H9 (cell line): ENCODE results near the gene DKK1. TPM values are rescaled to one million over a fixed set of nuclear protein-coding genes. Genes with fewer than 3 reads are reported as not detected.

ENCODE experiments used
- DNase-seq: peaks from one replicate; pipeline ENCODE4 v3.0.0-alpha.2; 2017
- H2AFZ ChIP-seq: one replicate; pipeline ENCODE4 v1.6.1; 2013; ENCODE audit warnings: mild to moderate bottlenecking, low read length, control low read depth, moderate library complexity
- H2AK5ac ChIP-seq: 2 replicates; pipeline ENCODE4 v1.6.1; 2013; ENCODE audit warnings: low read length, control low read depth, mixed read lengths; ENCODE audit not compliant: insufficient read length
- H2BK120ac ChIP-seq: one replicate; pipeline ENCODE4 v1.6.1; 2013; ENCODE audit warnings: low read depth, mild to moderate bottlenecking, low read length, control low read depth, inconsistent platforms; ENCODE audit not compliant: poor library complexity, severe bottlenecking
- H2BK12ac ChIP-seq: 2 replicates; pipeline ENCODE4 v1.6.1; 2013; ENCODE audit warnings: low read length, control low read depth, mixed read lengths, low read depth; ENCODE audit not compliant: insufficient read length
- H2BK15ac ChIP-seq: 2 replicates; pipeline ENCODE4 v1.6.1; 2013; ENCODE audit warnings: low read depth, low read length, control low read depth
- H2BK20ac ChIP-seq: one replicate; pipeline ENCODE4 v1.6.1; 2013; ENCODE audit warnings: low read depth, mild to moderate bottlenecking, low read length, control low read depth, inconsistent platforms; ENCODE audit not compliant: poor library complexity, severe bottlenecking
- H2BK5ac ChIP-seq: 2 replicates; pipeline ENCODE4 v1.6.1; 2013; ENCODE audit warnings: low read length, control low read depth, mixed read lengths; ENCODE audit not compliant: insufficient read length
- H3K14ac ChIP-seq: 2 replicates; pipeline ENCODE4 v1.6.1; 2013; ENCODE audit warnings: low read length, control low read depth; ENCODE audit not compliant: insufficient read depth
- H3K18ac ChIP-seq: 2 replicates; pipeline ENCODE4 v1.6.1; 2013; ENCODE audit warnings: low read depth, mild to moderate bottlenecking, mixed read lengths, low read length, control low read depth; ENCODE audit not compliant: insufficient read length
- H3K23ac ChIP-seq: 2 replicates; pipeline ENCODE4 v1.6.1; 2013; ENCODE audit warnings: low read length, control low read depth, mixed read lengths, low read depth; ENCODE audit not compliant: insufficient read length
- H3K23me2 ChIP-seq: 2 replicates; pipeline ENCODE4 v1.6.1; 2013; ENCODE audit warnings: low read depth, mild to moderate bottlenecking, mixed read lengths, low read length, control low read depth; ENCODE audit not compliant: insufficient read length, poor library complexity, severe bottlenecking
- H3K27ac ChIP-seq: 2 replicates; pipeline ENCODE4 v1.5.1; 2013; ENCODE audit warnings: low read length, control low read depth, mixed read lengths, low read depth; ENCODE audit not compliant: insufficient read length
- H3K27me3 ChIP-seq: 2 replicates; pipeline ENCODE4 v1.6.1; 2013; ENCODE audit warnings: low read length, control low read depth, inconsistent platforms; ENCODE audit not compliant: insufficient read depth
- H3K4ac ChIP-seq: 2 replicates; pipeline ENCODE4 v1.6.1; 2013; ENCODE audit warnings: low read depth, mild to moderate bottlenecking, control low read depth, inconsistent platforms, low read length, moderate library complexity
- H3K4me1 ChIP-seq: 2 replicates; pipeline ENCODE4 v1.6.1; 2013; ENCODE audit warnings: low read length, control low read depth, inconsistent platforms; ENCODE audit not compliant: insufficient read depth
- H3K4me2 ChIP-seq: 2 replicates; pipeline ENCODE4 v1.6.1; 2013; ENCODE audit warnings: low read length, control low read depth, mixed read lengths; ENCODE audit not compliant: insufficient read length, insufficient read depth
- H3K56ac ChIP-seq: 2 replicates; pipeline ENCODE4 v1.6.1; 2013; ENCODE audit warnings: low read depth, mild to moderate bottlenecking, mixed read lengths, low read length, control low read depth; ENCODE audit not compliant: insufficient read length
- H3K79me1 ChIP-seq: 2 replicates; pipeline ENCODE4 v1.6.1; 2013; ENCODE audit warnings: low read depth, mild to moderate bottlenecking, moderate library complexity, low read length, control low read depth, inconsistent platforms; ENCODE audit not compliant: insufficient read depth, poor library complexity, severe bottlenecking
- H3K79me2 ChIP-seq: 2 replicates; pipeline ENCODE4 v1.6.1; 2013; ENCODE audit warnings: low read length, control low read depth, inconsistent platforms; ENCODE audit not compliant: insufficient read depth
- H3K9ac ChIP-seq: 2 replicates; pipeline ENCODE4 v1.6.1; 2013; ENCODE audit warnings: low read length, control low read depth, mixed read lengths; ENCODE audit not compliant: insufficient read length; ENCODE audit errors: extremely low read depth
- H3K9me3 ChIP-seq: one replicate; pipeline ENCODE4 v1.6.1; 2013; ENCODE audit warnings: low read depth, low read length, inconsistent platforms; ENCODE audit not compliant: control insufficient read depth
- H3T11ph ChIP-seq: one replicate; pipeline ENCODE4 v1.6.1; 2013; ENCODE audit warnings: mild to moderate bottlenecking, low read length, control low read depth, inconsistent platforms
- H4K20me1 ChIP-seq: one replicate; pipeline ENCODE4 v1.6.1; 2013; ENCODE audit not compliant: control insufficient read depth, insufficient read length, insufficient read depth
- H4K5ac ChIP-seq: 2 replicates; pipeline ENCODE4 v1.6.1; 2013; ENCODE audit warnings: low read depth, mild to moderate bottlenecking, mixed read lengths, low read length, control low read depth; ENCODE audit not compliant: insufficient read length
- H4K8ac ChIP-seq: replicated peaks from 2 replicates; pipeline ENCODE4 v1.6.1; 2013; ENCODE audit warnings: low read length, control low read depth, mixed read lengths, low read depth; ENCODE audit not compliant: insufficient read length
- H4K91ac ChIP-seq: 2 replicates; pipeline ENCODE4 v1.6.1; 2013; ENCODE audit warnings: low read depth, mild to moderate bottlenecking, moderate library complexity, mixed read lengths, low read length, control low read depth; ENCODE audit not compliant: insufficient read length
- H3K27ac Mint-ChIP-seq, 3 experiments: 2 replicates in 2 of 3; 3 replicates in 1 of 3; pipeline ENCODE4 v1.8.0; 2020 to 2021; ENCODE audit warnings: mixed read lengths in 3 of 3, mild to moderate bottlenecking in 1 of 3, moderate library complexity in 1 of 3
- H3K27me3 Mint-ChIP-seq: 2 replicates; pipeline ENCODE4 v1.8.0; 2021; ENCODE audit warnings: low read depth, mild to moderate bottlenecking, moderate library complexity, mixed read lengths
- H3K36me3 Mint-ChIP-seq, 3 experiments: 2 replicates in 2 of 3; 3 replicates in 1 of 3; pipeline ENCODE4 v1.8.0; 2020 to 2021; ENCODE audit warnings: low read depth in 3 of 3, mixed read lengths in 3 of 3; ENCODE audit not compliant: insufficient read depth in 1 of 3
- H3K4me1 Mint-ChIP-seq, 2 experiments: 2 replicates each; pipeline ENCODE4 v1.8.0; 2020; ENCODE audit warnings: mixed read lengths in 2 of 2
- H3K4me3 Mint-ChIP-seq, 2 experiments: 2 replicates in 1 of 2; 3 replicates in 1 of 2; pipeline ENCODE4 v1.8.0; 2020 to 2021; ENCODE audit warnings: mild to moderate bottlenecking in 2 of 2, mixed read lengths in 2 of 2, moderate library complexity in 1 of 2
- H3K9me3 Mint-ChIP-seq, 2 experiments: 2 replicates in 1 of 2; 3 replicates in 1 of 2; pipeline ENCODE4 v1.8.0; 2020; ENCODE audit warnings: mild to moderate bottlenecking in 2 of 2, mixed read lengths in 2 of 2, moderate library complexity in 1 of 2
- WGBS: extraction: QIAGEN DNeasy Blood & Tissue Kit; methylation state at CpG from one replicate; pipeline ENCODE4 v1.1.7; 2013; ENCODE audit warnings: missing lambda C conversion rate, low lambda C conversion rate, mixed read lengths; ENCODE audit not compliant: insufficient read length; ENCODE audit errors: extremely low coverage; 5-methylcytosine and 5-hydroxymethylcytosine counted together
- total RNA-seq: library from RNA; stranded (reverse); gene quantifications from 2 replicates; pipeline ENCODE4 v1.2.1, GENCODE V29; 2021
- TF ChIP-seq, protein P1 (sequence below): fragments of 200-600 bp; sonication (generic); conservative IDR thresholded peaks from 3 replicates; pipeline ENCODE4 v1.8.0; 2021; ENCODE audit warnings: antibody characterized with exemption, mild to moderate bottlenecking

DKK1 gene
- total RNA-seq, 1 experiment from 2014 or later, result 1.1 TPM

DNA sequence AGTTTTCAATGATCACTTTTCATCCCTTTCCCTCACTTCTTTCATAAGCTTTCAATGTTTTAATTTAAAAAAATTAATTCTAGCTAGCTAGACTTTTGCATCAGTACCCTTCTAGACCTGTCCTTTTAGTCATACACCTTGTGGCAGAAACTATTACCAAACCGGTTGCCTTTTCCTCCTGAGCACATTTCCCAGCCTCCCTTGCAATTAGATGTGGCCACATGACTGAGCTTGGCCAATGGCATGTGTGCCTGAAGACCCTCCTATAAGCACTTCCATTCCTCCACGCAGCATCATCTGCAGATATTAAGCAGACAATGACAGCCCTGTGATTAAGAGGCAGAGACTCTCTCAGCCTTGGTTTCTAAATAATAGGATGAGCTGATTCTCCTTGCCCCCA lies 12.3 kb downstream of the DKK1 start:
- no peaks in the 10 kb centered on the region for H3K23me2 ChIP-seq
- no peak overlapping the region for H3K14ac ChIP-seq
- no peak overlapping the region for H2BK120ac ChIP-seq
- H3K9me3 ChIP-seq, result no peaks in the 10 kb centered on the region
- no peak overlapping the region for H3K9ac ChIP-seq
- no peak overlapping the region for H3K18ac ChIP-seq
- no peak overlapping the region for H3T11ph ChIP-seq
- no peak overlapping the region for H3K4me2 ChIP-seq
- no peak overlapping the region for H2BK5ac ChIP-seq
- no peak overlapping the region for H4K5ac ChIP-seq
- no peaks in the 10 kb centered on the region for H3K79me2 ChIP-seq
- TF ChIP-seq, protein P1, sequence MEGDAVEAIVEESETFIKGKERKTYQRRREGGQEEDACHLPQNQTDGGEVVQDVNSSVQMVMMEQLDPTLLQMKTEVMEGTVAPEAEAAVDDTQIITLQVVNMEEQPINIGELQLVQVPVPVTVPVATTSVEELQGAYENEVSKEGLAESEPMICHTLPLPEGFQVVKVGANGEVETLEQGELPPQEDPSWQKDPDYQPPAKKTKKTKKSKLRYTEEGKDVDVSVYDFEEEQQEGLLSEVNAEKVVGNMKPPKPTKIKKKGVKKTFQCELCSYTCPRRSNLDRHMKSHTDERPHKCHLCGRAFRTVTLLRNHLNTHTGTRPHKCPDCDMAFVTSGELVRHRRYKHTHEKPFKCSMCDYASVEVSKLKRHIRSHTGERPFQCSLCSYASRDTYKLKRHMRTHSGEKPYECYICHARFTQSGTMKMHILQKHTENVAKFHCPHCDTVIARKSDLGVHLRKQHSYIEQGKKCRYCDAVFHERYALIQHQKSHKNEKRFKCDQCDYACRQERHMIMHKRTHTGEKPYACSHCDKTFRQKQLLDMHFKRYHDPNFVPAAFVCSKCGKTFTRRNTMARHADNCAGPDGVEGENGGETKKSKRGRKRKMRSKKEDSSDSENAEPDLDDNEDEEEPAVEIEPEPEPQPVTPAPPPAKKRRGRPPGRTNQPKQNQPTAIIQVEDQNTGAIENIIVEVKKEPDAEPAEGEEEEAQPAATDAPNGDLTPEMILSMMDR, result no peak
- no peaks in the 10 kb centered on the region; the same call in 1 of the 2 replicates for H3K27me3 Mint-ChIP-seq
- no peak overlapping the region for H3K56ac ChIP-seq
- no peak overlapping the region for H3K4me3 Mint-ChIP-seq
- H3K4me1 Mint-ChIP-seq, result no peaks in the 10 kb centered on the region
- DNase-seq, result no peak
- no peak overlapping the region for H4K91ac ChIP-seq
- H3K4me1 ChIP-seq, result no peaks in the 10 kb centered on the region
- no peaks in the 10 kb centered on the region for H4K20me1 ChIP-seq
- H3K27ac ChIP-seq, result no peak overlapping the region
- no peak overlapping the region for H2BK15ac ChIP-seq
- no CpG with 5 or more reads among the region's 2 CpGs for WGBS
- H3K4ac ChIP-seq, result no peak overlapping the region
- H2AFZ ChIP-seq, result no peak overlapping the region
- no peaks in the 10 kb centered on the region for H3K9me3 Mint-ChIP-seq
- H3K23ac ChIP-seq, result no peak overlapping the region
- H3K27me3 ChIP-seq, result no peaks in the 10 kb centered on the region
- H2BK20ac ChIP-seq, result no peak overlapping the region
- no peaks in the 10 kb centered on the region for H3K36me3 Mint-ChIP-seq
- no peak overlapping the region for H4K8ac ChIP-seq
- H2AK5ac ChIP-seq, result no peak overlapping the region
- H3K27ac Mint-ChIP-seq, result no peak overlapping the region
- no peaks in the 10 kb centered on the region for H3K79me1 ChIP-seq
- no peak overlapping the region for H2BK12ac ChIP-seq
